Inflammatory macrophage (primary cell): Measurements from ENCODE around the gene SLC10A3.

Experiments
- DNase-seq, 2 donors: peaks; one replicate each; pipeline ENCODE4 v3.0.0-alpha.2; 2020 to 2022

SLC10A3 gene

DNA sequence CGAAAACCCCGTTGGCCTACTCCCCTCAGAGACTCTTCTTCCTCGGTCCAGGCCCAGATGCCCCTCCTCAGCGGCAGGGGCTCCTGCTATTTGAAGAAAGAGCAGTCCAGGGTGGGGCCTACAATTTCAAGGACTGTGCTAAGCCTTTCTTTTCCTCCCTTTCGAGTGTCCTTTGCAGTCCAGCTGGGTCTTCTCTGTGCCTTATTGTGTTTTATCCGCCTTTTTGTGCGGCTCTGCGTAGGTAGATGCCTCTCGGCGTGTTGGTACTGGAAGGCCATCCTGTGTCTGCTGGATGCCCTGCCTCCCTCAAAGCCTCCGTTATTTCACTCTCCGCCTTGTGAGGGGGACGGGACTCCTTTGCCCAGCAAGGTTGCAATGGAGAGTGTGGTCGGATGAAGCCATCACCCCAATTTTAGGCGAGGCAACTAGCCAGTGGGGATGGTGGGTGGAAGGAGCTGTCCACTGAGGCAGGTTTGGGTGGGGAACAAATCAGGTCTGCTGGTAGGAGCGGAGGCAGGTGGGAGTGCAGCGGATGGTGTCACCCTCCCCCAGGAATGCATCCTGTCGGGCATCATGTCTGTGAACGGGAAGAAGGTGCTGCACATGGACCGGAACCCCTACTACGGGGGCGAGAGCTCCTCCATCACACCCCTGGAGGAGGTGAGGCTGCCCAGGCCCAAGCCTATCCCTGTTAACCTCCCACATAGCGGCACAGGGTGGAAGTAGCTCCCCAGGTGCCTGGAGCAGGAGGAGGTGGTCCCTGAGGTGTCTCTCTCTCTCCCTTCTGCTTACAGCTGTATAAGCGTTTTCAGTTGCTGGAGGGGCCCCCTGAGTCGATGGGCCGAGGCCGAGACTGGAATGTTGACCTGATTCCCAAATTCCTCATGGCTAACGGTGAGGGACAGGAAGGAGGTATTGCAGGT is 52.2 kb downstream of the SLC10A3 start:
- no peak for DNase-seq
